K562 (cell line): Measurements from ENCODE around the gene LRRK1. TPM values are rescaled to one million over a fixed set of nuclear protein-coding genes. Genes with fewer than 3 reads are reported as not detected.

Experiments
- ARID3B ChIP-seq: fragments of 250-450 bp; sonication (Bioruptor Pico); IDR thresholded peaks from 2 replicates; pipeline ENCODE4 v1.4.0; 2020; ENCODE audit warnings: borderline replicate concordance
- ATF7 ChIP-seq: fragments of 450-650 bp; IDR thresholded peaks from 2 replicates; pipeline ENCODE4 v1.7.1; 2014; ENCODE audit warnings: mild to moderate bottlenecking, moderate library complexity
- BDP1 ChIP-seq: IDR thresholded peaks from 3 replicates; pipeline ENCODE4 v1.6.1; 2011; ENCODE audit not compliant: insufficient read length, insufficient read depth
- CEBPZ ChIP-seq: fragments of 150-350 bp; IDR thresholded peaks from 2 replicates; pipeline ENCODE4 v1.6.1; 2014; ENCODE audit warnings: low read depth, mild to moderate bottlenecking, low read length, borderline replicate concordance
- CREBBP ChIP-seq: IDR thresholded peaks from one replicate; pipeline ENCODE4 v1.6.1; 2012; ENCODE audit warnings: low read depth, mild to moderate bottlenecking, control low read depth, inconsistent platforms, low read length
- EHMT2 ChIP-seq: fragments of 450-650 bp; IDR thresholded peaks from 2 replicates; pipeline ENCODE4 v1.6.1; 2018; ENCODE audit warnings: antibody characterized with exemption
- EZH2 ChIP-seq: IDR thresholded peaks from 2 replicates; pipeline ENCODE4 v1.6.1; 2012; ENCODE audit warnings: low read depth, mild to moderate bottlenecking, inconsistent platforms, low read length, borderline replicate concordance
- HMGN3 ChIP-seq: IDR thresholded peaks from 2 replicates; pipeline ENCODE4 v1.6.1; 2011; ENCODE audit warnings: borderline replicate concordance, low read depth, mild to moderate bottlenecking, mixed read lengths, low read length; ENCODE audit not compliant: insufficient read length; ENCODE audit errors: extremely low read depth
- L3MBTL2 ChIP-seq: fragments of 450-650 bp; IDR thresholded peaks from 2 replicates; pipeline ENCODE4 v1.6.1; 2016; ENCODE audit warnings: mild to moderate bottlenecking, moderate library complexity
- LCOR ChIP-seq: sonication (generic); formaldehyde crosslinking; IDR thresholded peaks from 2 replicates; pipeline ENCODE4 v1.8.0; 2022; ENCODE audit warnings: mild to moderate bottlenecking, missing genetic modification reagents
- MCM5 ChIP-seq: fragments of 450-650 bp; IDR thresholded peaks from 2 replicates; pipeline ENCODE4 v1.6.1; 2016; ENCODE audit warnings: low read depth
- NFE2 ChIP-seq: IDR thresholded peaks from 2 replicates; pipeline ENCODE4 v1.6.1; 2014; ENCODE audit warnings: antibody characterized with exemption, low read depth
- RUNX1 ChIP-seq: sonication (generic); IDR thresholded peaks from 2 replicates; pipeline ENCODE4 v1.6.1; 2016; ENCODE audit warnings: antibody characterized with exemption, low read depth
- SMAD4 ChIP-seq: fragments of 250-450 bp; sonication (Bioruptor Pico); conservative IDR thresholded peaks from 2 replicates; pipeline ENCODE4 v1.8.0; 2021; ENCODE audit warnings: inconsistent platforms, mild to moderate bottlenecking, moderate library complexity
- SMARCE1 ChIP-seq: fragments of 450-650 bp; IDR thresholded peaks from 2 replicates; pipeline ENCODE4 v1.7.1; 2016; ENCODE audit warnings: mild to moderate bottlenecking
- ZBTB8A ChIP-seq: fragments of 450-650 bp; IDR thresholded peaks from 2 replicates; pipeline ENCODE4 v1.6.1; 2018; ENCODE audit warnings: mild to moderate bottlenecking, moderate library complexity; ENCODE audit not compliant: partially characterized antibody
- ZNF324 ChIP-seq: fragments of 250-450 bp; sonication (Bioruptor Pico); IDR thresholded peaks from 2 replicates; pipeline ENCODE4 v1.4.0; 2020; ENCODE audit warnings: mild to moderate bottlenecking
- ZNF445 ChIP-seq: fragments of 250-450 bp; sonication (Bioruptor Pico); IDR thresholded peaks from 2 replicates; pipeline ENCODE4 v1.4.0; 2020; ENCODE audit warnings: low read depth, mild to moderate bottlenecking, moderate library complexity
- ZNF592 ChIP-seq: fragments of 450-650 bp; IDR thresholded peaks from 2 replicates; pipeline ENCODE4 v1.6.1; 2017; ENCODE audit warnings: antibody characterized with exemption, mild to moderate bottlenecking
- ZNF644 ChIP-seq: fragments of 200-800 bp; sonication (Bioruptor generic); IDR thresholded peaks from 2 replicates; pipeline ENCODE4 v1.6.1; 2016; ENCODE audit warnings: low read depth, missing genetic modification characterization, missing compliant biosample characterization
- polyA plus RNA-seq, 8 experiments: library from polyadenylated mRNA; depleted of rRNA in 4 of 8; stranded (reverse) in 5 of 8; unstranded in 3 of 8; fragments of >200 nt; fragmentation: Nextera tagmentation in 2 of 8; fragmentation: Illumina TruSeq in 1 of 8; extraction: Ambion mirVana in 2 of 8; extraction: Trizol in 1 of 8; gene quantifications; 2 replicates each; pipeline versions ENCODE4 v1.2.1 to v1.2.3, GENCODE V29; 2011 to 2014; ENCODE audit warnings: inconsistent platforms in 1 of 8, missing spikeins in 1 of 8
- total RNA-seq, 7 experiments: library from RNA; depleted of rRNA in 6 of 7; stranded (reverse); fragments of >200 nt in 6 of 7; fragmentation: Illumina TruSeq in 2 of 7; extraction: Trizol in 2 of 7; gene quantifications; 2 replicates each; pipeline versions ENCODE4 v1.2.1 to v1.2.3, GENCODE V29; 2011 to 2021; ENCODE audit warnings: low replicate concordance in 1 of 7

The LRRK1 gene
- total and polyA plus RNA-seq, 9 of the 15 experiments (the other 6 are each of a cell fraction or from before 2014, with no cell fraction given): 0.01 to 1.5 (median 0.11) TPM

- TF ChIP-seq SMARCE1 (0 out of 2 replicates have a peak, but pooled peaks have one; percentile 34), CEBPZ (no peak), ARID3B (CRISPR knock-in tag) (no peak), ZNF445 (CRISPR knock-in tag) (no peak), NFE2 (no peak), MCM5 (no peak), ZBTB8A (no peak), ZNF644 (tag) (no peak), ATF7 (peak; percentile 44), EHMT2 (no peak), ZNF592 (peak; percentile 70; the same call in 1 of the 2 replicates), L3MBTL2 (peak; percentile 97), HMGN3 (peak; percentile 62), RUNX1 (no peak; the same call in 1 of the 2 replicates), SMAD4 (peak; percentile 50; the same call in 1 of the 2 replicates), LCOR (CRISPR knock-in tag) (no peak), ZNF324 (CRISPR knock-in tag) (peak; percentile 15; the same call in 1 of the 2 replicates), CREBBP (no peak), EZH2 (no peak), BDP1 (no peak)
Measured at GRCh38 chr15:101086394-101087171, 167.4 kb downstream of the LRRK1 start (continued).
